ENCODE data around the gene IGFLR1.

The IGFLR1 gene

GRCh38 chr19:35715981-35716800, 26.1 kb downstream of the IGFLR1 start:
- peak overlapping the region; percentile 89 for H3K4me2 ChIP-seq (ENCODE audit: low read length)
- TF ChIP-seq CTCF (IDR thresholded peaks at IDR 0.05): no peak
- H3K9me3 ChIP-seq (ENCODE audit: control insufficient read depth, low read length): no peaks in the 10 kb centered on the region
- peak overlapping the region; percentile 95 for H2AFZ ChIP-seq
- peak overlapping the region; percentile 95 for H3K27ac ChIP-seq
- H3K4me1 ChIP-seq: peaks cover 7% of the 10 kb centered on the region
- peak overlapping the region; percentile 9 for H3K9ac ChIP-seq
- peaks cover 18% of the 10 kb centered on the region for H3K79me2 ChIP-seq
- H3K36me3 ChIP-seq (ENCODE audit: control insufficient read depth, insufficient read depth, low read length): no peaks in the 10 kb centered on the region
- peak overlapping the region; percentile 93 for H3K4me3 ChIP-seq (ENCODE audit: low read depth, low read length)
- no peaks in the 10 kb centered on the region for H3K27me3 ChIP-seq (ENCODE audit: control insufficient read depth, insufficient read depth, low read length)

- peak overlapping the region; percentile 95 for H3K27ac ChIP-seq
- H3K4me1 ChIP-seq: peaks cover 7% of the 10 kb centered on the region
- H3K36me3 ChIP-seq (ENCODE audit: control insufficient read depth, insufficient read depth, low read length): no peaks in the 10 kb centered on the region
- no peak overlapping the region for H3K9ac ChIP-seq
- H2AFZ ChIP-seq: peak overlapping the region; percentile 95
- H3K4me2 ChIP-seq (ENCODE audit: low read length): peak overlapping the region; percentile 89
- no peaks in the 10 kb centered on the region for H3K27me3 ChIP-seq (ENCODE audit: control insufficient read depth, insufficient read depth, low read length)
- TF ChIP-seq CTCF (IDR thresholded peaks at IDR 0.05): no peak
- H3K79me2 ChIP-seq: peaks cover 15% of the 10 kb centered on the region
- H3K4me3 ChIP-seq (ENCODE audit: low read depth, low read length): peak overlapping the region; percentile 93
- H3K9me3 ChIP-seq (ENCODE audit: control insufficient read depth, low read length): no peaks in the 10 kb centered on the region
Measured at GRCh38 chr19:35715355-35715809, 26.9 kb downstream of the IGFLR1 start.

GRCh38 chr19:35714601-35715354, 27.5 kb downstream of the IGFLR1 start:
- Histone ChIP-seq H2AFZ (no peak overlapping the region), H3K79me2 (peaks cover 9% of the 10 kb centered on the region), H3K36me3 (ENCODE audit: control insufficient read depth, insufficient read depth, low read length) (no peaks in the 10 kb centered on the region), H3K9ac (no peak overlapping the region), H3K4me1 (peaks cover 7% of the 10 kb centered on the region), H3K27ac (no peak overlapping the region), H3K4me2 (ENCODE audit: low read length) (no peak overlapping the region), H3K9me3 (ENCODE audit: control insufficient read depth, low read length) (no peaks in the 10 kb centered on the region), H3K4me3 (ENCODE audit: low read depth, low read length) (no peak overlapping the region), H3K27me3 (ENCODE audit: control insufficient read depth, insufficient read depth, low read length) (no peaks in the 10 kb centered on the region)
- no peak for TF ChIP-seq CTCF (IDR thresholded peaks at IDR 0.05)

GRCh38 chr19:35713904-35714495, 28.3 kb downstream of the IGFLR1 start:
- no peak overlapping the region for H3K4me3 ChIP-seq (ENCODE audit: low read depth, low read length)
- no peaks in the 10 kb centered on the region for H3K9me3 ChIP-seq (ENCODE audit: control insufficient read depth, low read length)
- H3K27ac ChIP-seq: no peak overlapping the region

More at GRCh38 chr19:35713904-35714495, 28.3 kb downstream of the IGFLR1 start:
- no peak overlapping the region for H3K4me2 ChIP-seq (ENCODE audit: low read length)
- peaks cover 7% of the 10 kb centered on the region for H3K4me1 ChIP-seq
- no peak overlapping the region for H2AFZ ChIP-seq
- peaks cover 2% of the 10 kb centered on the region for H3K79me2 ChIP-seq
- H3K9ac ChIP-seq: no peak overlapping the region
- H3K36me3 ChIP-seq (ENCODE audit: control insufficient read depth, insufficient read depth, low read length): no peaks in the 10 kb centered on the region
- TF ChIP-seq CTCF (IDR thresholded peaks at IDR 0.05): no peak
- no peaks in the 10 kb centered on the region for H3K27me3 ChIP-seq (ENCODE audit: control insufficient read depth, insufficient read depth, low read length)

All from parathyroid adenoma (tissue), 2 donors.